HG03060 (cell line): ENCODE results near the gene CCDC74A.
"Not testable (repeated sequence)": the region's sequence is repeated elsewhere in the genome, so short reads cannot be mapped to it uniquely, and the experiment has no call there.

ENCODE experiments used
- ATAC-seq: cut with Tn5 transposase; IDR thresholded peaks from one replicate; pipeline ENCODE4 v1.9.1; 2021; ENCODE audit warnings: low read depth, moderate number of reproducible peaks; ENCODE audit not compliant: unreplicated experiment

Gene CCDC74A

DNA sequence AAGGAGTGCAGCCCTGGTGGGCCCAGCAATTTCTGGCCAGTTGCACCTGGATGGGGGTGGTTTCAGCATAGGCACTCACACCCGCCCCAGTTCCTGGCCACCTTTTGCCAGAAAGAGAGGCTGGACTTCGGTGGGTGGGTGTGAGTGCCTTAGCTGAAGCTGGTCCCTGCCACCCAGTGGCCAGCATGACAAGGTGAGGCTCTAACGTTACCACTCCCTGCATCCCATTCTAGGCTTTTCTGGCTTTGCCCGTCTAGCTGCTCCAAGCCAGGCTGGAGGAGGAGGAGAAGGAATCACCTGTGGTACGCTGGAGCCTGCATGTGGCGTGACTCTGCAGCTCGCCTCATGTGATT, 17.1 kb downstream of the CCDC74A start:
- not testable (repeated sequence) for ATAC-seq

DNA sequence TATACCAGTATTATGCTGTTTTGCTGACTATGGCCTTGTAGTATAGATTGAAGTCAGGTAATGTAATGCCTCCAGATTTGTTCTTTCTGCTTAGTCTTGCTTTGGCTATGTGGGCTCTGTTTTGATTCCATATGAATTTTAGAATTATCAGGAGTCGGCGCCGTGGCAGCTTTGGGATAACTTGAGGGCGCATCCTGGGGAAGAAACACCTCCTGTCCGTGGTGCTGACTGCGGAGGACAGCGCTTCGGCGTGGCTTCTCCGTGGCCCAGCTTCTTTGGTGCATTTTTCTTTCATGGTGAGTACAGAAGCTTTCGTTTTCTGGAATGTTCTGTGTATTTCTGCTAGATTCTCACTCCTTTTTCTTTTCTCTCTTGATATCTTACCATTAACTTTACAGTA, 25.2 kb downstream of the CCDC74A start:
- no peak for ATAC-seq

DNA sequence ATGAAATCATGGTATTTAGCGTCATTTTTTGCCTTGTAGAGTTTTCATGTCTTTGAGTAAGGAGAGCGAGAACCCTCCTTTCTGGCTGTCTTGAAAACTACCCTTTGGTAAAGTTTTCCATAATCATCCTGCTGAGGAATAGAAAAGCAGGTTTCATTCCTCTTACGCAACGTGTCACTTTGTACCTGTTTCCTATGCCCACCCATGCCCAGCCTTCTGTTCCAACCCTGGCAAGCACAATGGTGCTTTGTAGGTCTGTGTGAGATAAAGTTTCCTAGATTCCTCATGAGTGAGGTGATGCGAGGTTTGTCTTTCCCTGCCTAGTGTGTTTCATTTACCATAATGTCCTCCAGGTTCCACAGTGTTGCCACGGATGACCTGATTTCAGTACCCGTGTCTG, 29.3 kb downstream of the CCDC74A start:
- no peak for ATAC-seq

DNA sequence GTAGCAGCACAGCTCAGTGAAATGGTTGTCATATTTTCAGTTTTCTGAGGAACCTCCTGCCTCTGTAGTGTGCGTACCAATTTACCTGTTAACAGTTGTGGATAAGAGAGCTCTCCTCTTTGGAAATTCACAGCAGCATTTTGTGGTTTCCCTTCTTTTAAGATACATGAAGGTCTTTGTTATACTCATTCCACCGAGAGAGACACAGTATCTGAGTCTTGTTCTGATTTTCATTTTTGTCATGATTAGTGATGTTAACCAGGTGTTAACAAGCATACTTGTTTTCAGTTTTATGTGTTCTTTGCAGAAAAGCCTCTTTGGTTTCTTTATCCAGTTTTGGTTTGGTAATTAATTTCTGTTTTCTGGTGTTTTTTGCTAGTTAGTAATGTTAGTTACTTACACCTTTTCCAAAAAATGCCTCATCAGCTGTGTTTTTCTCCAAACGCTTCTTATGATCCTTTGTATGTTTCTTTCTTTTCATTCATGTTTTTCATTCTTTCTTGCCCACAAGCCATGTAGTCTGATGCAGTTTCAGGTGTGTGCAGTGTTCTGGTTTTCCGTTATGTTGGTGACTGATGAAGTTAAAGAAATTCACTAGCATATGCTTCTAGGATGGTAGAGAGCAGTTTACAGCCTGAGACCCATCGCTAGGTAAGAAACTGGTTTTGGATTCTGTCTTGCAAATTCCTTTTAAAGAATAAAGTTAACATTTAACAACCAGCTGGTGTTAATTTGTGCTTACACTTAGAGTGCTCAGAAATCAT, 30.1 kb downstream of the CCDC74A start:
- no peak for ATAC-seq

DNA sequence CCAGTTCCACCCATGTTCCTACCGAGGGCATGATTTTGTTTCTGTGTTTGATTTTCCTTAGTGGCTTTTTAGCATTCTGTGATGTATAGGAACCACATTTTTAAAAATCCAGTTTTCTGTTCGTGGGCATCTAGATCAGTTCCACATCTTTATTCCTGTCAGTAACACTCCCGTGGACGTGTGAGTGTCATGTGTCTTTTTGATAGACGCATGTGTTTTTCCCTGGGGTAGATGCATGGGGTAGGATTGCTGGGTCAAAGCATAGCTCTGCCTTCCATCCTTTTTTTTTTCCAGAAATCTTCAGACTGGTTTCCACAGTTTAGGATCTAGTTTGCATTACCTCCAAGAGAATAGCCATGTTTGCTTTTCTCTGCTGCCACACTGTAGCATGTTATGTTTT, 38.7 kb downstream of the CCDC74A start:
- no peak for ATAC-seq

DNA sequence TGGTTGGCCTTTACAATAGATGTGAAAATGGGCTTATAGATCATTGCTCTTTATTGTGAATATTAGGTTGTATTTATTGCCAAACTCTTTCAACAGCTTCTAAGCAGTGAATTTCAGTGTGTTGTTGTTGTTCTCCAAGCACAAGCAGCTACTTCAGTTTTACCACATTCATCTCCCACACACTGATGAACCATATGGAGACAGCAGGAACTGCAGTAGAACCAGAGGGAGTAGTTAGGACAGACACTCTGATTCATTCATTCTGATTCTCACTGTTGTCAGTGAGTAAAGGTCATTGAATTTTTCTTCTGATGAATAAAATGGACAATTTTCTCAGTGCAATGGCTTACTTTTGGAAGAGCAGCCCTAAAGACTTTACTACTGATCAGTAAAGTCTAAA, 40.2 kb downstream of the CCDC74A start:
- ATAC-seq: no peak

DNA sequence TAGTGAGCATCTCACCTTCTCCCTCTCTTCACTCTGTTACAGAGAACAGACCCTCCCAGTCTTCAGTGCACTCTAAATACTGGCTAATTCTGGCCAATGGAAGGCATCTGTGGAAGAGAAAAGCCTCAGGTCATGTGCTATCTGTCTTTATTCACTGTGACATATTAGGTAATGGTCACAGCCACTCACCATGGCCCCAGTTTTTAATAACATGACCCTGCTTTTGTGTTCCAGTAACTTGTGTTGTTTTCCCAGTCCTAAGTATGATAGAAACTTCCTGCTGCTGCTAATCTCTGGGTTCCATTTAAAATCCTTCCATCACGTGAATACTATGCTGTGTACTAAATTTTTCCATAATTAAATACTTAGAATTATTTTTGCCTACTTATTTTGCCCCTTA, 40.7 kb downstream of the CCDC74A start:
- ATAC-seq: not testable (repeated sequence)

DNA sequence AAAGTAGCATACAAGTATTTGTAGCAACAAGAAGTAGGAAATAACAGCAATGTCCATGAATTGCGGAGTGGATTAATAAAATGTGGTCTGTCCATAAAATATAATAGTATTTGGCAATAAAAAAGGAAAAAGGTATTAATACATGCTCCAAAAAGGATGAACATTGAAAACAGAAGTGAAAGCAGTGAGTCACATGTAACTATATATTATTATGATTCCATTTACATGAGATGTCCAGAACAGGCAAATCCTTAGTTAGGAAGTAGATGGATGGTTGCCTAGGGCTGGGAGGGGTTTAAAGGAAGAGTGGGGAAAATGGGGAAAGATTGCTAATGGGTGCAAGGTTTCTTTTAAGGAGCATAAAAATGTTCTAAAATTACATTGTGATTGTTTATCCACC, 44.5 kb downstream of the CCDC74A start:
- no peak for ATAC-seq

DNA sequence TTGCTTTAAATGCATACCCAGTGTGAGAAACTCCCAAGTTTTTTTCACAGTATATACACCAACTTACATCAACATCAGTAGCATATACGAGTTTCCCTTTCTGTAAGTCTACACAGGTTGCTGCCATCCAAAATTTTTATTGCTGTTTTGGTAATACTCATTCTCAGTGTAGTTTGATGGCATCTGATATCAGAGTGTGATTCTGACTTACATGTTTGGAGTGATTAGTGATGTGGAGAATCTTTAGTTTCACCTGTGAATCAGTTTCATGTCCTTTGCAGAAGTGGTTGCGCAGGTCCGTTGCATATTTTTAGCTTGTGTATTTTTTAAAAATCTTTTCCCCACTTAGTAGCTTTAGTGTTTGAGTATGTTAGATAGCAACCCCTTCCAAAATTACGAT, 50.1 kb downstream of the CCDC74A start:
- ATAC-seq: no peak

DNA sequence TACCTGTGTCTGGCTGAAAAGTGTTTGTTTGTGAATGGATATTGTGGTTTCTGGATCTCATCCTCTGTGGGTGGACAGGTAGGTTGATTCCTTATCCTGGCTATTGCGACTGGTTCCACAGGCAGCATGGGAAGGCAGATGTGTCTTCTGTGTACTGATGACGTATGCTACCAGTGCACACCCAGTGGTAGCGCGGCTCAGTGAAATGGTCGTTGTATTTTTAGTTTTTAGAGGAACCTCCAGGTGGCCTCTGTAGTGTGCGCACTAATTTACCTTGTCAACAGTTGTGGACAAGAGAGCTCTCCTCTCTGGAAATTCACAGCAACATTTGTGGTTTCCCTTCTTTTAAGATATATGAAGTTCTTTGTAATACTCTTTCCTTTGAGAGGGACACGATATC, 52.5 kb downstream of the CCDC74A start:
- ATAC-seq: no peak
